ENCODE results near the gene PDK2.

DNA sequence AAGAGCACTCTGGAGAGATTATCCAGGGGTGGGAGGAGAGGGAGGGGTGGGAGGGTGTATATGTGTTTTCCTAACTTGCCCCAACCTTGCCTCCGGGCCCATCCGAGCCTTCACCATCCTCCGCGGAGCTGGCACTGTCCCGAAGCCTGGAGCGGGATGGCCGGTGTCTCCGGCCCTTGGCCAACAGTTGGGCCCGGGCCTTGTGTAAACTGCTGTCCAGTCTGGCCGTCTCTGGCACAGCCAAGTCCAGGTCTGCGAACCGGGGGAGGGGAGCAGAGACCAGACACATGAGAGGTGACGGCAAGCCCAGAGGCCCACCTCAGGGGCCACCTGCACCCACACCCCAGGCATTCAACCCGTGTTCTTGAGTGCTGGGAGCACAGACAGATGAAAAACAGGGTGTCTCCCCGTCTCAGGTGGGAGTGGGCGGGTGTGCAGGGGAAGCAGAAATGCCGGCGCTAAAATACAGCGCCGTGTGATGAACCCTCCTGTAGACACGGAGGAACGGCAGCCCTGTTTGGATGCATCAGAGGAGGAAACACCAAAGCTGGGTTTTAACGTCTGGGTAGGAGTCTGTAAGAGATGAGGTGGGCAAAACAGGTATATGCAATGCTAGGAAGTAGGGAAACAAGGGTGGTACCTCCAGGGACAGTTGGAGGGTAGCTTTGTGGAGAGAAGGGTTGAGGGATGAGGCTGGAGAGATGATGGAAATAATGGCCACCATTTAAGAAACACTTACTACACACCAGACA, 23.1 kb downstream of the PDK2 start:
- TF ChIP-seq, protein P1, sequence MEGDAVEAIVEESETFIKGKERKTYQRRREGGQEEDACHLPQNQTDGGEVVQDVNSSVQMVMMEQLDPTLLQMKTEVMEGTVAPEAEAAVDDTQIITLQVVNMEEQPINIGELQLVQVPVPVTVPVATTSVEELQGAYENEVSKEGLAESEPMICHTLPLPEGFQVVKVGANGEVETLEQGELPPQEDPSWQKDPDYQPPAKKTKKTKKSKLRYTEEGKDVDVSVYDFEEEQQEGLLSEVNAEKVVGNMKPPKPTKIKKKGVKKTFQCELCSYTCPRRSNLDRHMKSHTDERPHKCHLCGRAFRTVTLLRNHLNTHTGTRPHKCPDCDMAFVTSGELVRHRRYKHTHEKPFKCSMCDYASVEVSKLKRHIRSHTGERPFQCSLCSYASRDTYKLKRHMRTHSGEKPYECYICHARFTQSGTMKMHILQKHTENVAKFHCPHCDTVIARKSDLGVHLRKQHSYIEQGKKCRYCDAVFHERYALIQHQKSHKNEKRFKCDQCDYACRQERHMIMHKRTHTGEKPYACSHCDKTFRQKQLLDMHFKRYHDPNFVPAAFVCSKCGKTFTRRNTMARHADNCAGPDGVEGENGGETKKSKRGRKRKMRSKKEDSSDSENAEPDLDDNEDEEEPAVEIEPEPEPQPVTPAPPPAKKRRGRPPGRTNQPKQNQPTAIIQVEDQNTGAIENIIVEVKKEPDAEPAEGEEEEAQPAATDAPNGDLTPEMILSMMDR (IDR thresholded peaks at IDR 0.05 in 4 of 5, conservative IDR thresholded peaks at IDR 0.05 in 1 of 5): no peak
- no peak for TF ChIP-seq POLR2A (IDR thresholded peaks at IDR 0.05)
